ENCODE measurements around the gene KLHL26. TPM values are rescaled to one million over a fixed set of nuclear protein-coding genes. Genes with fewer than 3 reads are reported as not detected.

KLHL26 gene
- total and polyA plus RNA-seq, 2 of the 13 experiments (the other 11 are each of a cell fraction or from before 2014, with no cell fraction given): 1.5 to 1.7 TPM

DNA sequence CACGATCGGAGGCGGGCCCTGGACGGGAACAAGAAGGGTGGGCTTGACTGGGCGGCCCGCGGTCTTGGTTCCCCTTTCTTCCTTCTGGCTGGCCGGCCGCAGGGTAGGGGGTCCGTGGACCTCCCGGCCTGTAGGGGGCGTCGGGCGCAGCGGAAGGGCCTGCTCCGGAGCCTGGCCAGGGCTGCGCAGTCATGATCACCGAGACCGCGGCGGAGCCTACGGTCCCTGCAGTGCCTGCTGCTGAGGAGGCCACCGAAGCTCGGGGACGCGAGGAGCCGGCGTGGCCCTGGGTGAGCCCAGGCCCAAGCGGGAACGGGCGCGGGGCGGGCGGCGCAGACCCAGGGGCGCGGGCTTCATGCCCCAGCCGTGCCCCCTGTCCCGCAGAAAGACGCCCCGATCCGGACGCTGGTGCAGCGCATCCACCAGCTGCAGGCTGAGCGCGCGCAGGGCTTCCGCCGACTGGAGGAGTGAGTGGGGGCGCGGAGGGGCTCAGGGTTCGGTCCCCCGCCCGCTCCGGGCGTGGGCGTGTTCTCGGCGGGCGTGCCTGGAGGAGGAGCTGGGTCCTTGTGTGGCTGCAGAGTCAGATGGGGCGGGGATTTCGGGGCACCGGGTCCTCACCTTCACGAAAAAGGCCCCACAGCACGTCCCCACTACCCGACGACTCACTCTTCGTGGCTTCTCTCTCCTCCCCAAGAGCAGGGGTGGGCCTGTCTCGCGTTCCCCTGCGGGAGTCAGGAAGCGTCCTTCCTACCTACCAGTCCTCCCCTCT is 48.0 kb upstream of the KLHL26 start, which contains the start of gene REX1BD (continued):
- TF ChIP-seq, protein P1, sequence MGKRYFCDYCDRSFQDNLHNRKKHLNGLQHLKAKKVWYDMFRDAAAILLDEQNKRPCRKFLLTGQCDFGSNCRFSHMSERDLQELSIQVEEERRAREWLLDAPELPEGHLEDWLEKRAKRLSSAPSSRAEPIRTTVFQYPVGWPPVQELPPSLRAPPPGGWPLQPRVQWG (CRISPR knock-in tag; IDR thresholded peaks at IDR 0.05; ENCODE audit: borderline replicate concordance, low read depth): no peak
- TF ChIP-seq, protein P2, sequence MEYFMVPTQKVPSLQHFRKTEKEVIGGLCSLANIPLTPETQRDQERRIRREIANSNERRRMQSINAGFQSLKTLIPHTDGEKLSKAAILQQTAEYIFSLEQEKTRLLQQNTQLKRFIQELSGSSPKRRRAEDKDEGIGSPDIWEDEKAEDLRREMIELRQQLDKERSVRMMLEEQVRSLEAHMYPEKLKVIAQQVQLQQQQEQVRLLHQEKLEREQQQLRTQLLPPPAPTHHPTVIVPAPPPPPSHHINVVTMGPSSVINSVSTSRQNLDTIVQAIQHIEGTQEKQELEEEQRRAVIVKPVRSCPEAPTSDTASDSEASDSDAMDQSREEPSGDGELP (IDR thresholded peaks at IDR 0.05; ENCODE audit: borderline replicate concordance, low read depth): peak; percentile 63; the same call in 1 of the 2 replicates
- peak; percentile 99 for TF ChIP-seq NFE2L1 (CRISPR knock-in tag; IDR thresholded peaks at IDR 0.05; ENCODE audit: borderline replicate concordance)
- TF ChIP-seq HNRNPK (IDR thresholded peaks at IDR 0.05; ENCODE audit: low read depth, low read length, poor library complexity, severe bottlenecking): peak; percentile 88
- TF ChIP-seq, protein P3, sequence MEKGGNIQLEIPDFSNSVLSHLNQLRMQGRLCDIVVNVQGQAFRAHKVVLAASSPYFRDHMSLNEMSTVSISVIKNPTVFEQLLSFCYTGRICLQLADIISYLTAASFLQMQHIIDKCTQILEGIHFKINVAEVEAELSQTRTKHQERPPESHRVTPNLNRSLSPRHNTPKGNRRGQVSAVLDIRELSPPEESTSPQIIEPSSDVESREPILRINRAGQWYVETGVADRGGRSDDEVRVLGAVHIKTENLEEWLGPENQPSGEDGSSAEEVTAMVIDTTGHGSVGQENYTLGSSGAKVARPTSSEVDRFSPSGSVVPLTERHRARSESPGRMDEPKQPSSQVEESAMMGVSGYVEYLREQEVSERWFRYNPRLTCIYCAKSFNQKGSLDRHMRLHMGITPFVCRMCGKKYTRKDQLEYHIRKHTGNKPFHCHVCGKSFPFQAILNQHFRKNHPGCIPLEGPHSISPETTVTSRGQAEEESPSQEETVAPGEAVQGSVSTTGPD (CRISPR knock-in tag; IDR thresholded peaks at IDR 0.05): no peak
- TF ChIP-seq NPAS2 (CRISPR knock-in tag; IDR thresholded peaks at IDR 0.05; ENCODE audit: borderline replicate concordance): no peak
- no peak; the same call in 1 of the 2 replicates for TF ChIP-seq PAX8 (CRISPR knock-in tag; IDR thresholded peaks at IDR 0.05; ENCODE audit: borderline replicate concordance)
- no peak for TF ChIP-seq ZNF33A (CRISPR knock-in tag; IDR thresholded peaks at IDR 0.05; ENCODE audit: borderline replicate concordance)
- TF ChIP-seq ZNF878 (CRISPR knock-in tag; IDR thresholded peaks at IDR 0.05): no peak
- peak; percentile 60; the same call in 1 of the 2 replicates for TF ChIP-seq ZNF460 (CRISPR knock-in tag; IDR thresholded peaks at IDR 0.05; ENCODE audit: borderline replicate concordance)
- 0 out of 2 replicates have a peak, but pooled peaks have one; percentile 49 for TF ChIP-seq ZFYVE20 (CRISPR knock-in tag; IDR thresholded peaks at IDR 0.05; ENCODE audit: borderline replicate concordance, low read depth)
- TF ChIP-seq, protein P4, sequence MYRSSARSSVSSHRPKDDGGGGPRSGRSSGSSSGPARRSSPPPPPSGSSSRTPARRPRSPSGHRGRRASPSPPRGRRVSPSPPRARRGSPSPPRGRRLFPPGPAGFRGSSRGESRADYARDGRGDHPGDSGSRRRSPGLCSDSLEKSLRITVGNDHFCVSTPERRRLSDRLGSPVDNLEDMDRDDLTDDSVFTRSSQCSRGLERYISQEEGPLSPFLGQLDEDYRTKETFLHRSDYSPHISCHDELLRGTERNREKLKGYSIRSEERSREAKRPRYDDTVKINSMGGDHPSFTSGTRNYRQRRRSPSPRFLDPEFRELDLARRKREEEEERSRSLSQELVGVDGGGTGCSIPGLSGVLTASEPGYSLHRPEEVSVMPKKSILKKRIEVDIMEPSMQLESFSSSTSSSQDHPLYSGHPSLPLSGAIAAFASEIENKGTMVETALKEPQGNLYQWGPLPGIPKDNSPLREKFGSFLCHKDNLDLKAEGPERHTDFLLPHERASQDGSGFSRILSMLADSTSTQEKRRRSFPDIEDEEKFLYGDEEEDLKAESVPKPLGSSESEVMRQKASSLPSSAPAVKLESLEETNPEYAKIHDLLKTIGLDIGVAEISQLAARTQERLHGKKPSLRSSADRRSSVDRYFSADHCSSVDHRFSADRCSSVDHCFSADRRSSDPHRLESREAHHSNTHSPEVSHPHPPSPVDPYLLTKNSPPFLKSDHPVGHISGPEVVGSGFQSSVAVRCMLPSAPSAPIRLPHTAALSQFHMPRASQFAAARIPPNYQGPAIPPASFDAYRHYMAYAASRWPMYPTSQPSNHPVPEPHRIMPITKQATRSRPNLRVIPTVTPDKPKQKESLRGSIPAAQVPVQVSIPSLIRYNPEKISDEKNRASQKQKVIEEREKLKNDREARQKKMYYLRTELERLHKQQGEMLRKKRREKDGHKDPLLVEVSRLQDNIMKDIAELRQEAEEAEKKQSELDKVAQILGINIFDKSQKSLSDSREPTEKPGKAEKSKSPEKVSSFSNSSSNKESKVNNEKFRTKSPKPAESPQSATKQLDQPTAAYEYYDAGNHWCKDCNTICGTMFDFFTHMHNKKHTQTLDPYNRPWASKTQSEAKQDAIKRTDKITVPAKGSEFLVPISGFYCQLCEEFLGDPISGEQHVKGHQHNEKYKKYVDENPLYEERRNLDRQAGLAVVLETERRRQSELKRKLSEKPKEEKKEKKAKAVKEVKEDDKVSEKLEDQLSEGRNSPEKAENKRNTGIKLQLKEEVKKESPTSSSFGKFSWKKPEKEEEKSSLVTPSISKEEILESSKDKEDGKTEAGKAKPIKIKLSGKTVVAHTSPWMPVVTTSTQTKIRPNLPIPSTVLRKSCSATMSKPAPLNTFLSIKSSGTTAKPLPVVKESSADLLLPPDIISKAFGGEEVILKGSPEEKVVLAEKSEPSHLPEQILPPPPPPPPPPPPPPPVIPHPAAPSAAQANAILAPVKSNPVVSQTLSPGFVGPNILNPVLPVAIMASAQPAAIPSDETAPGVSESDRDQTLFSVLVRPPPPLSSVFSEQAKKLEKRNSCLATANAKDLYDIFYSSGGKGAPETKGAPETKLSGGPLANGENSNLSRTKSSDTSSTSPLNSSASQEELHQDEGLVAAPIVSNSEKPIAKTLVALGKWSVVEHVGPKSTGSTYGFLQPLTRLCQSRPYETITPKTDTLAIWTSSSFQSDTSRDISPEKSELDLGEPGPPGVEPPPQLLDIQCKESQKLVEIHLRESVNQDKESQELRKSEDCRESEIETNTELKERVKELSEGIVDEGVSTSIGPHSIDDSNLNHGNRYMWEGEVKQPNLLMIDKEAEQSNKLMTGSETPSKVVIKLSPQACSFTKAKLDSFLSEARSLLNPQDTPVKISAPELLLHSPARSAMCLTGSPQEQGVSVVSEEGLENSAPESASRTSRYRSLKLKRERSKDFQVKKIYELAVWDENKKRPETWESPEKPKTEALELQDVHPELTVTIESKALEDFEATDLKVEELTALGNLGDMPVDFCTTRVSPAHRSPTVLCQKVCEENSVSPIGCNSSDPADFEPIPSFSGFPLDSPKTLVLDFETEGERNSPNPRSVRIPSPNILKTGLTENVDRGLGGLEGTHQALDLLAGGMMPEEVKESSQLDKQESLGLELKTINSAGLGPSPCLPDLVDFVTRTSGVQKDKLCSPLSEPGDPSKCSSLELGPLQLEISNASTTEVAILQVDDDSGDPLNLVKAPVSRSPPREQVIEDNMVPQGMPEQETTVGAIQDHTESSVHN (CRISPR knock-in tag; IDR thresholded peaks at IDR 0.05): peak; percentile 77; the same call in 1 of the 2 replicates
- peak; percentile 6; the same call in 1 of the 2 replicates for TF ChIP-seq RBAK (CRISPR knock-in tag; IDR thresholded peaks at IDR 0.05)
- no peak for TF ChIP-seq ZFP62 (CRISPR knock-in tag; IDR thresholded peaks at IDR 0.05)
- TF ChIP-seq, protein P5, sequence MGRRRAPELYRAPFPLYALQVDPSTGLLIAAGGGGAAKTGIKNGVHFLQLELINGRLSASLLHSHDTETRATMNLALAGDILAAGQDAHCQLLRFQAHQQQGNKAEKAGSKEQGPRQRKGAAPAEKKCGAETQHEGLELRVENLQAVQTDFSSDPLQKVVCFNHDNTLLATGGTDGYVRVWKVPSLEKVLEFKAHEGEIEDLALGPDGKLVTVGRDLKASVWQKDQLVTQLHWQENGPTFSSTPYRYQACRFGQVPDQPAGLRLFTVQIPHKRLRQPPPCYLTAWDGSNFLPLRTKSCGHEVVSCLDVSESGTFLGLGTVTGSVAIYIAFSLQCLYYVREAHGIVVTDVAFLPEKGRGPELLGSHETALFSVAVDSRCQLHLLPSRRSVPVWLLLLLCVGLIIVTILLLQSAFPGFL (CRISPR knock-in tag; IDR thresholded peaks at IDR 0.05): no peak
